Heart left ventricle (tissue), 16 donors: ENCODE data around the gene CD160. TPM values are rescaled to one million over a fixed set of nuclear protein-coding genes. Genes with fewer than 3 reads are reported as not detected.

Source experiments
- ATAC-seq, 4 donors: fragments of 200-7000 bp; cut with Tn5 transposase; one replicate each; pipeline ENCODE4 v1.9.1; 2020 to 2022; ENCODE audit warnings: moderate library complexity in 4 of 4, mild to moderate bottlenecking in 3 of 4, moderate number of reproducible peaks in 1 of 4
- DNase-seq, 5 donors: peaks; one replicate each; pipeline ENCODE4 v3.0.0-alpha.2; 2020
- H3K27ac ChIP-seq, 12 donors: fragments of 200-600 bp; sonication (generic) in 4 of 12; one replicate each; pipeline versions ENCODE4 v1.5.0 to v1.8.0; 2016 to 2022; ENCODE audit warnings: mild to moderate bottlenecking in 2 of 12
- H3K27me3 ChIP-seq, 9 donors: fragments of 200-600 bp; sonication (generic) in 2 of 9; one replicate each; pipeline versions ENCODE4 v1.5.1 to v1.8.0; 2016 to 2022; ENCODE audit warnings: mild to moderate bottlenecking in 3 of 9
- H3K36me3 ChIP-seq, 9 donors: fragments of 200-600 bp; sonication (generic) in 2 of 9; one replicate each; pipeline versions ENCODE4 v1.5.0 to v1.8.0; 2018 to 2022; ENCODE audit warnings: mild to moderate bottlenecking in 2 of 9
- H3K4me1 ChIP-seq, 12 donors: fragments of 200-600 bp; sonication (generic) in 4 of 12; one replicate each; pipeline versions ENCODE4 v1.5.0 to v1.8.0; 2016 to 2022; ENCODE audit warnings: mild to moderate bottlenecking in 3 of 12
- H3K4me3 ChIP-seq, 12 donors: fragments of 200-600 bp; sonication (generic) in 4 of 12; one replicate each; pipeline versions ENCODE4 v1.5.0 to v1.8.0; 2017 to 2022; ENCODE audit warnings: mild to moderate bottlenecking in 9 of 12, moderate library complexity in 4 of 12
- H3K9me3 ChIP-seq, 12 donors: fragments of 200-600 bp; sonication (generic) in 4 of 12; one replicate each; pipeline versions ENCODE4 v1.5.0 to v1.8.0; 2016 to 2022; ENCODE audit warnings: mild to moderate bottlenecking in 1 of 12
- CTCF ChIP-seq, 12 donors: fragments of 200-600 bp; sonication (generic) in 4 of 12; IDR thresholded peaks; one replicate each; pipeline versions ENCODE4 v1.5.0 to v1.8.0; 2018 to 2022; ENCODE audit warnings: antibody characterized with exemption in 12 of 12, mild to moderate bottlenecking in 5 of 12
- POLR2A ChIP-seq, 2 donors: fragments of 450-650 bp; IDR thresholded peaks; one replicate each; pipeline ENCODE4 v1.6.1; 2017; ENCODE audit warnings: antibody characterized with exemption in 2 of 2, mild to moderate bottlenecking in 2 of 2, moderate library complexity in 2 of 2
- WGBS, 4 donors: extraction: QIAGEN DNeasy Blood & Tissue Kit in 2 of 4; methylation state at CpG; one replicate each; pipeline versions ENCODE4 v1.1.5 to v1.1.7; 2013 to 2018; 5-methylcytosine and 5-hydroxymethylcytosine counted together
- intact Hi-C, 10 donors: fragments of 100-400 bp; cut with DNase I; formaldehyde crosslinking; loops; one replicate each; pipeline versions ENCODE4 v1.11.1 to v1.14.2; 2022
- polyA plus RNA-seq, 2 donors: library from polyadenylated mRNA; stranded (reverse); fragments of 200-250 nt; gene quantifications; one replicate each; pipeline ENCODE4 v1.2.3, GENCODE V29; 2013
- total RNA-seq, 9 donors: library from RNA; depleted of rRNA in 2 of 9; stranded (reverse); fragments of >200 nt in 2 of 9; fragmentation: NEBNext Ultra II Directional in 3 of 9; extraction: Animal tissue kit (Norgen Biotek cat#: 25700) in 3 of 9; gene quantifications; one replicate each; pipeline versions ENCODE4 v1.1.0 to v1.2.4, GENCODE V29; 2016 to 2023
- donor health status: ischemic (EF 13 %, LVEDD 7.1; RV severe dilation, severe dysfunction).
- donor health status: healthy with polysubstance abuse.
- donor health status: DM: no; HTN: yes; CAD: no.
- donor health status: DM: no; HTN: no; CAD: no.
- donor health status: ischemic (EF 25% LVEDD 6.9; RV normal size, moderate dysfunction).
- donor health status: ischemic (EF 25% LVEDD 5.7; RV mildly dilated, moderate dysfunction).
- donor health status: healthy.
- donor health status: DM: yes; HTN: yes; CAD: no.
- donor health status: ischemic (EF 35%, LVEDD 5.7; RV mildly dilated, moderate dysfunction).
- donor health status: nonischemic (EF 11% LVEDD 7.7; RV severe dilation, severe dysfunction).
- donor health status: DM: yes; HTN: yes; CAD: no.
- donor health status: PGD.
- donor health status: ischemic (EF 29% LVEDD 5.4; RV normal size, mild dysfunction).
- donor health status: nonischemic (EF 23%, LVEDD 6.1; RV moderate dilation, normal function).

The CD160 gene
- total and polyA plus RNA-seq, 11 donors, result 0.64 to 0.79 TPM; not detected in 9

- H3K27ac ChIP-seq, result peak overlapping the region; percentile 46 to 81 (median 75)
- WGBS, 4 donors, result 43 to 50% (median 45%) methylated on average over 3 of the region's 3 CpGs
- H3K9me3 ChIP-seq, result no peaks in the 10 kb centered on the region
- no peak for DNase-seq
- no peak for TF ChIP-seq CTCF (IDR thresholded peaks at IDR 0.05)
- peak in 1 of 2 donors; percentile 26 for TF ChIP-seq POLR2A (IDR thresholded peaks at IDR 0.05)
- H3K4me1 ChIP-seq, result peaks cover 0 to 38% (median 23%) of the 10 kb centered on the region in 12 donors
- intact Hi-C loops, result no loop called here
- no peaks in the 10 kb centered on the region for H3K27me3 ChIP-seq
- peaks cover 0 to 38% (median 16%) of the 10 kb centered on the region in 9 donors for H3K36me3 ChIP-seq
- peak in 2 of 4 donors; percentile 41 to 49 for ATAC-seq
- peak overlapping the region in 11 of 12 donors; percentile 22 to 58 (median 44) for H3K4me3 ChIP-seq
Measured at GRCh38 chr1:145784409-145784808, 65.1 kb downstream of the CD160 start.

GRCh38 chr1:145785547-145785946 lies 66.2 kb downstream of the CD160 start:
- Histone ChIP-seq H3K9me3 (no peaks in the 10 kb centered on the region), H3K4me1 (peaks cover 0 to 38% (median 23%) of the 10 kb centered on the region in 12 donors), H3K36me3 (peaks cover 0 to 29% (median 12%) of the 10 kb centered on the region in 9 donors), H3K27me3 (no peaks in the 10 kb centered on the region), H3K4me3 (no peak overlapping the region), H3K27ac (peak overlapping the region; percentile 1 to 81 (median 74))
- DNase-seq (no peak), ATAC-seq (peak in 1 of 4 donors; percentile 25)
- 71 to 81% (median 75%) methylated on average over 1 of the region's 1 CpG for WGBS, 4 donors
- intact Hi-C loops, result no loop called here
- TF ChIP-seq CTCF (IDR thresholded peaks at IDR 0.05), result no peak
- no peak for TF ChIP-seq POLR2A (IDR thresholded peaks at IDR 0.05)

- no peak for ATAC-seq
- intact Hi-C loops, result no loop called here
- peaks cover 0 to 24% (median 11%) of the 10 kb centered on the region in 9 donors for H3K36me3 ChIP-seq
- DNase-seq, result no peak
- 0 to 78% (median 34%) methylated on average over 1 of the region's 1 CpG for whole genome bisulfite sequencing, 4 donors
- no peaks in the 10 kb centered on the region for H3K27me3 ChIP-seq
- no peak overlapping the region for H3K4me3 ChIP-seq
- H3K9me3 ChIP-seq, result no peaks in the 10 kb centered on the region
- H3K4me1 ChIP-seq, result peaks cover 0 to 38% (median 21%) of the 10 kb centered on the region in 12 donors
- peak overlapping the region in 11 of 12 donors; percentile 1 to 81 (median 73) for H3K27ac ChIP-seq
- TF ChIP-seq POLR2A (IDR thresholded peaks at IDR 0.05), result no peak
- TF ChIP-seq CTCF (IDR thresholded peaks at IDR 0.05), result no peak
Measured at GRCh38 chr1:145786271-145786670, 67.0 kb downstream of the CD160 start.

- intact Hi-C loops, result no loop called here
- H3K27me3 ChIP-seq, result no peaks in the 10 kb centered on the region
- TF ChIP-seq POLR2A (IDR thresholded peaks at IDR 0.05), result no peak
- TF ChIP-seq CTCF (IDR thresholded peaks at IDR 0.05), result no peak
- peaks cover 0 to 32% (median 18%) of the 10 kb centered on the region in 9 donors for H3K36me3 ChIP-seq
- DNase-seq (no peak), ATAC-seq (no peak)
- no peak overlapping the region for H3K27ac ChIP-seq
- H3K4me3 ChIP-seq, result no peak overlapping the region
- 96 to 99% (median 98%) methylated on average over 3 of the region's 3 CpGs for WGBS, 4 donors
- peaks cover 0 to 28% (median 20%) of the 10 kb centered on the region in 12 donors for H3K4me1 ChIP-seq
- no peaks in the 10 kb centered on the region for H3K9me3 ChIP-seq
Measured at GRCh38 chr1:145788580-145788979, 69.3 kb downstream of the CD160 start.

Other genes starting within 250 kb of the CD160 start
- gene GPR89A, start 111.5 kb upstream of the CD160 start, total RNA-seq, result 10 to 100 TPM in 6 of 9 donors, 1 to 10 TPM in 3; 7.4 to 16.1 (median 10.8) TPM
- 10 to 100 TPM in 1 of 2 donors, 1 to 10 TPM in 1; 6.2 to 17.1 TPM for gene GPR89A, start 111.5 kb upstream of the CD160 start, polyA plus RNA-seq
- under 1 TPM in 3 of 9 donors, not detected in 6; 0.20 to 0.25 (median 0.20) TPM for gene PDZK1, start 12.1 kb upstream of the CD160 start, total RNA-seq
- under 1 TPM; 0.07 to 0.57 TPM for gene PDZK1, start 12.1 kb upstream of the CD160 start, polyA plus RNA-seq
- 10 to 100 TPM; 41.4 to 76.5 (median 52.0) TPM for gene RNF115, start 104.6 kb downstream of the CD160 start, total RNA-seq
- 10 to 100 TPM; 20.5 to 29.4 TPM for gene RNF115, start 104.6 kb downstream of the CD160 start, polyA plus RNA-seq
- 10 to 100 TPM; 12.5 to 22.4 (median 15.1) TPM for gene POLR3C, start 104.7 kb downstream of the CD160 start, total RNA-seq
- 10 to 100 TPM in 1 of 2 donors, 1 to 10 TPM in 1; 5.9 to 14.8 TPM for gene POLR3C, start 104.7 kb downstream of the CD160 start, polyA plus RNA-seq
- gene NUDT17, start 126.1 kb downstream of the CD160 start, total RNA-seq, result 10 to 100 TPM in 1 of 9 donors, 1 to 10 TPM in 8; 1.7 to 10.9 (median 4.3) TPM
- 1 to 10 TPM in 1 of 2 donors, under 1 TPM in 1; 0.71 to 3.4 TPM for gene NUDT17, start 126.1 kb downstream of the CD160 start, polyA plus RNA-seq
- gene PIAS3, start 139.6 kb downstream of the CD160 start, total RNA-seq, result 10 to 100 TPM; 14.2 to 25.8 (median 15.6) TPM
- gene PIAS3, start 139.6 kb downstream of the CD160 start, polyA plus RNA-seq, result 10 to 100 TPM; 14.2 to 31.0 TPM
- gene ANKRD35, start 166.4 kb downstream of the CD160 start, total RNA-seq, result 1 to 10 TPM in 2 of 9 donors, under 1 TPM in 7; 0.29 to 1.4 (median 0.51) TPM
- 1 to 10 TPM in 1 of 2 donors, under 1 TPM in 1; 0.50 to 1.5 TPM for gene ANKRD35, start 166.4 kb downstream of the CD160 start, polyA plus RNA-seq
- gene ITGA10, start 190.6 kb downstream of the CD160 start, total RNA-seq, result 1 to 10 TPM in 7 of 9 donors, under 1 TPM in 2; 0.81 to 5.4 (median 1.3) TPM
- 1 to 10 TPM; 2.4 to 2.6 TPM for gene ITGA10, start 190.6 kb downstream of the CD160 start, polyA plus RNA-seq
- 10 to 100 TPM; 17.7 to 27.5 (median 24.5) TPM for gene PEX11B, start 199.2 kb downstream of the CD160 start, total RNA-seq
- gene PEX11B, start 199.2 kb downstream of the CD160 start, polyA plus RNA-seq, result 10 to 100 TPM; 19.6 to 29.8 TPM
- gene RBM8A, start 208.0 kb downstream of the CD160 start, total RNA-seq, result 100 to 1,000 TPM in 1 of 9 donors, 10 to 100 TPM in 8; 58.7 to 100 (median 75.7) TPM
- gene RBM8A, start 208.0 kb downstream of the CD160 start, polyA plus RNA-seq, result 100 to 1,000 TPM in 1 of 2 donors, 10 to 100 TPM in 1; 57.9 to 186 TPM
- 10 to 100 TPM; 21.7 to 31.5 (median 26.4) TPM for gene LIX1L, start 238.5 kb downstream of the CD160 start, total RNA-seq
- 10 to 100 TPM in 1 of 2 donors, 1 to 10 TPM in 1; 7.0 to 13.4 TPM for gene LIX1L, start 238.5 kb downstream of the CD160 start, polyA plus RNA-seq
- gene ANKRD34A, start 245.1 kb downstream of the CD160 start, total RNA-seq, result 1 to 10 TPM; 1.0 to 3.5 (median 1.7) TPM
- 1 to 10 TPM in 1 of 2 donors, under 1 TPM in 1; 0.65 to 1.9 TPM for gene ANKRD34A, start 245.1 kb downstream of the CD160 start, polyA plus RNA-seq
- 10 to 100 TPM; 30.2 to 45.7 (median 36.0) TPM for gene POLR3GL, start 245.2 kb downstream of the CD160 start, total RNA-seq
- gene POLR3GL, start 245.2 kb downstream of the CD160 start, polyA plus RNA-seq, result 10 to 100 TPM; 45.8 to 69.4 TPM